Subcutaneous adipose tissue (tissue), 4 donors: Measurements from ENCODE around the gene MDFI. TPM values are rescaled to one million over a fixed set of nuclear protein-coding genes. Genes with fewer than 3 reads are reported as not detected.

Experiments
- total RNA-seq, 4 donors: library from RNA; depleted of rRNA; stranded (reverse); fragments of >200 nt; gene quantifications; one replicate each; pipeline ENCODE4 v1.1.0, GENCODE V29; 2016
- TF ChIP-seq, protein P1 (sequence below): fragments of 450-650 bp; IDR thresholded peaks from one replicate; pipeline ENCODE4 v1.5.1; 2016; ENCODE audit warnings: low read depth, mild to moderate bottlenecking, control low read depth, antibody characterized with exemption, moderate library complexity

MDFI gene, protein sequence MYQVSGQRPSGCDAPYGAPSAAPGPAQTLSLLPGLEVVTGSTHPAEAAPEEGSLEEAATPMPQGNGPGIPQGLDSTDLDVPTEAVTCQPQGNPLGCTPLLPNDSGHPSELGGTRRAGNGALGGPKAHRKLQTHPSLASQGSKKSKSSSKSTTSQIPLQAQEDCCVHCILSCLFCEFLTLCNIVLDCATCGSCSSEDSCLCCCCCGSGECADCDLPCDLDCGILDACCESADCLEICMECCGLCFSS
- total RNA-seq = 10 to 100 TPM in 3 of 4 donors, 1 to 10 TPM in 1; 1.6 to 77.6 (median 11.7) TPM

DNA sequence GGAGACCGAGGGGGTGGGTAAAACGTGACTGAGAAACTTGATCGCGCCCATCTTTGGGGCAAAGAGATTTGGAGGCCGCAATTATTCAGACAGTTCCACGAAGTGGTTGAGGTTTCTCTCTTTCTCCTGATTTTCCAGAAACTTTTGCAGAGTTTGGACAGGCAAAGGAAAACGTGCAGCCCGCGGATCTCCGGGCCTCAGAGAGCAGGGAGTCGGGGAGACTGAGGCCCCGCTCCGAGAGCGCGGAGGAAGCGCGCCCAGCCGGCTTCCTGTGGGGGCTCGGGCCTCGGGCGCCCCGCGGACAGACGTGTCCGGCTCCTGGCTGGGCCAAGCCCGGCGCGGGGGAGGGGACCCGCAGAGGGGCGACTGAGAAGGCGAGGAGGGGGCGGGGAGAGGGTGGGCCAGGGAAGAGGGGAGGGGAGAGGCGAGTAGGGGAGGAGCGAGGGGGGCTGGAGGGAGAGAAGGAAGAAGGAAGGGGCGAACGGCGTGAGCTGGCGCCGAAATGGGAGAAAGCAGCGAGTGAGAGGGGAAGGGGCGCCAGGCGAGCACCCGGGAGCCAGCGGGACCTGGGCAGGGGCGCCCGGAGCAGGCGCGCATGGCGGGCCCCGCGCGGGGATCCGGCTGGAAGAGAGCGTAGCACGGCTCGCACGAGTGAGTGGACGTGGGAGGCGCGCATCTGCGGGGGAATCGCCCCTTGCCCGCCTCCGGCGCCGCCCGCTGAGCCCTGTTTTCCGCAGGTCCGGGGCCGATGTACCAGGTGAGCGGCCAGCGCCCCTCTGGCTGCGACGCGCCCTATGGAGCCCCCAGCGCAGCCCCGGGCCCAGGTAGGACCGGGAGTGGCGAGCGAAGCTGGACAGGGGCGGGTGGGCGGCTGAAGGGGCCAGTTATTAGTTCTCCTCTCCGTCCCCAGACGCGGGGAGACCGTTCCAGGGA lies at the start of gene MDFI:
TSS of gene MDFI (plus strand) at position 467 of the 933 bp plus-strand sequence. CDS start at position 749, 282 bp downstream.
- TF ChIP-seq, protein P1, sequence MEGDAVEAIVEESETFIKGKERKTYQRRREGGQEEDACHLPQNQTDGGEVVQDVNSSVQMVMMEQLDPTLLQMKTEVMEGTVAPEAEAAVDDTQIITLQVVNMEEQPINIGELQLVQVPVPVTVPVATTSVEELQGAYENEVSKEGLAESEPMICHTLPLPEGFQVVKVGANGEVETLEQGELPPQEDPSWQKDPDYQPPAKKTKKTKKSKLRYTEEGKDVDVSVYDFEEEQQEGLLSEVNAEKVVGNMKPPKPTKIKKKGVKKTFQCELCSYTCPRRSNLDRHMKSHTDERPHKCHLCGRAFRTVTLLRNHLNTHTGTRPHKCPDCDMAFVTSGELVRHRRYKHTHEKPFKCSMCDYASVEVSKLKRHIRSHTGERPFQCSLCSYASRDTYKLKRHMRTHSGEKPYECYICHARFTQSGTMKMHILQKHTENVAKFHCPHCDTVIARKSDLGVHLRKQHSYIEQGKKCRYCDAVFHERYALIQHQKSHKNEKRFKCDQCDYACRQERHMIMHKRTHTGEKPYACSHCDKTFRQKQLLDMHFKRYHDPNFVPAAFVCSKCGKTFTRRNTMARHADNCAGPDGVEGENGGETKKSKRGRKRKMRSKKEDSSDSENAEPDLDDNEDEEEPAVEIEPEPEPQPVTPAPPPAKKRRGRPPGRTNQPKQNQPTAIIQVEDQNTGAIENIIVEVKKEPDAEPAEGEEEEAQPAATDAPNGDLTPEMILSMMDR = no peak

DNA sequence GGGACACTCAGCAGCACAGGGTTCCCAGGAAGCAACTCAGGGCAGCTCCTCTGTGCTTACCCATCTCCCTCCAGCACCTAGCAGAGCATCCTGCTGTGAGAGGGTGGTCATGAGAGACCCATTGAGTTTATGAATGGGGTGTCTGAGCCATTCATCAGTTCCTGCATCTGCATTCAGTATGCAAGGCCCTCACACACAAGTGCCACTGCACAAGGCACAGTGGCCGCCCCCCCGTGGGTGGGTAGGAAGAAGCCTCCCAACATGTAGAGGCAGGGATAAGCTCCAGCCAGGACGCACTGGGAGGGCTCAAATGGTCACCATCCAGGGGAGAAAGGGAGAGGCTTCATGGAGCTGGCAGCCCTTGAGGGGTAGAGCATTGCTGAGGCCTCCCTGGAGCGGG lies 49.0 kb upstream of the MDFI start:
- TF ChIP-seq, protein P1 = no peak

DNA sequence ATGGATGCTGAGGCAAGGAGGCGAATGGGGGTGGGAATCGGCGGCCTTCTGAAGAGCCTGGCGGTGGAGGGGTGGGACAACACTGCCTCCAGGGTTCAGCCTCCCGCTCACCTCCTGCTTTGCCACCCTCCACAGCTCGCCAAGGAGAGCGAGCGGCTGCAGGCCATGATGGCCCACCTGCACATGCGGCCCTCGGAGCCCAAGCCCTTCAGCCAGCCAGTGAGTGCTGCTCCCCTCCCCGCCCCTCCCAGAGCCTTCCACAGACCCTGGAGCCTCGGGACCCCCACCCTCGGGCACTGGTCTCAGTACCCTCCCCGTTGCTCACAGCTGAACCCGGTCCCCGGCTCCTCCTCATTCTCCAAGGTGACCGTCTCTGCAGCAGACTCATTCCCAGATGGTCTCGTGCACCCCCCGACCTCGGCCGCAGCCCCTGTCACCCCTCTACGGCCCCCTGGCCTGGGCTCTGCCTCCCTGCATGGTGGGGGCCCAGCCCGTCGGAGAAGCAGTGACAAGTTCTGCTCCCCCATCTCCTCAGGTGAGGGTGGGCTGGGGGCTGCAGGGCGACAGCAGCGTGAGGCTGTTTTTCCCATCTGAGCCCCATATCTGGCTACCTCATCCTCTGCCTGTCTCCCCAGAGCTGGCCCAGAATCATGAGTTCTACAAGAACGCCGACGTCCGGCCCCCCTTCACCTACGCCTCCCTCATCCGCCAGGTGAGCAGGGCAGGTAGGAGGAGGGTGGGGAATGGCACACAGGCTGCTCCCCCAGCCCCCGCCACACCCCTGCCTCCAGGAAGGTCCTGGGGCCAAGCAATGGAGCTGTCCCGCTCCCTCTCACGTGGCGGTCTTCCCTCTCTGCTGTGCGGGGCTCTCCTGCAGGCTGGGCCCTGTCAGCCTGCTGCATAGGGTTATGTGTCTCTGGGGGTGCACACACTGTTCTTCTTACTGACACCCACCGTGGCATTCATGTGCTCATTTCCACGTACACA lies 48.3 kb upstream of the MDFI start:
- TF ChIP-seq, protein P1 = no peak

DNA sequence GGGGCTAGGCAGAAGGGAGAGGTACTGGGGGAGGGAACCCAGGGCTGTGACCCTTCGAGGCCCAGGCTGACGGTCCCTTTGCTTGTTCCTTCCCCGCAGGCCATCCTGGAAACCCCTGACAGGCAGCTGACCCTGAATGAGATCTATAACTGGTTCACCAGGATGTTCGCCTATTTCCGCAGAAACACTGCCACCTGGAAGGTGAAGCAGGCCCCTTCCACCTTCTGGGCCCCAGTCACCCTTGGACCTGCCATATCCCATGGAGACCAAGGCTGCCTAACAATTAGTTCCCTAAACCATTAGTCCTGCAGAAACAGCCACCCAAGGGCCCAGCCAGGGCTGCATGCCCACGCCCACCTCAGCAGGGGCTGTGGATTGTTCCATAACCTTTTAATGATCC lies 47.1 kb upstream of the MDFI start:
- TF ChIP-seq, protein P1 = no peak

GRCh38 chr6:41591859-41592502 lies 46.3 kb upstream of the MDFI start:
- TF ChIP-seq, protein P1 = no peak

- TF ChIP-seq, protein P1 = no peak
Measured at GRCh38 chr6:41593406-41593805, 44.9 kb upstream of the MDFI start.
